Measurements from ENCODE around the gene PCDHA10.
"Not testable (repeated sequence)": the region's sequence is repeated elsewhere in the genome, so short reads cannot be mapped to it uniquely, and the experiment has no call there.

The PCDHA10 gene

GRCh38 chr5:140827704-140828361 is 27.9 kb upstream of the PCDHA10 start, which contains the start of gene PCDHA6:
TSS of gene PCDHA6 (plus strand) at chr5:140827960. CDS start at chr5:140828092, 132 bp downstream.
- Histone ChIP-seq H3K9me3 (ENCODE audit: control insufficient read depth, low read length) (no peaks in the 10 kb centered on the region), H3K36me3 (ENCODE audit: control insufficient read depth, insufficient read depth, low read length) (no peaks in the 10 kb centered on the region), H3K4me3 (ENCODE audit: extremely low read depth, insufficient read depth, low read length, poor library complexity, severe bottlenecking) (no peak within 1 kb of the TSS), H3K27ac (ENCODE audit: low read depth, low read length, severe bottlenecking) (no peak within 1 kb of the TSS), H3K4me1 (ENCODE audit: control insufficient read depth, insufficient read depth, low read length, poor library complexity, severe bottlenecking) (no peaks in the 10 kb centered on the region)
- WGBS, 2 experiments (ENCODE audit: insufficient coverage in 2 of 2): 96% methylated on average over 19 to 21 of the region's 27 CpGs

GRCh38 chr5:140828362-140828737 is 27.3 kb upstream of the PCDHA10 start:
- Histone ChIP-seq H3K36me3 (ENCODE audit: control insufficient read depth, insufficient read depth, low read length) (no peaks in the 10 kb centered on the region), H3K4me1 (ENCODE audit: control insufficient read depth, insufficient read depth, low read length, poor library complexity, severe bottlenecking) (no peaks in the 10 kb centered on the region), H3K9me3 (ENCODE audit: control insufficient read depth, low read length) (no peaks in the 10 kb centered on the region), H3K27ac (ENCODE audit: low read depth, low read length, severe bottlenecking) (no peak overlapping the region), H3K4me3 (ENCODE audit: extremely low read depth, insufficient read depth, low read length, poor library complexity, severe bottlenecking) (no peak overlapping the region)
- WGBS, 2 experiments (ENCODE audit: insufficient coverage in 2 of 2): 88 to 94% methylated on average over 6 to 9 of the region's 18 CpGs

GRCh38 chr5:140829511-140830501 is 25.9 kb upstream of the PCDHA10 start:
- H3K9me3 ChIP-seq (ENCODE audit: control insufficient read depth, low read length); H3K27ac ChIP-seq (ENCODE audit: low read depth, low read length, severe bottlenecking); H3K36me3 ChIP-seq (ENCODE audit: control insufficient read depth, insufficient read depth, low read length); H3K4me3 ChIP-seq (ENCODE audit: extremely low read depth, insufficient read depth, low read length, poor library complexity, severe bottlenecking); H3K4me1 ChIP-seq (ENCODE audit: control insufficient read depth, insufficient read depth, low read length, poor library complexity, severe bottlenecking): not testable (repeated sequence)
- 97 to 98% methylated on average over 70 to 89 of the region's 106 CpGs for WGBS, 2 experiments (ENCODE audit: insufficient coverage in 2 of 2)

- H3K27ac ChIP-seq (ENCODE audit: low read depth, low read length, severe bottlenecking): no peak within 1 kb of the TSS
- no peak within 1 kb of the TSS for H3K4me3 ChIP-seq (ENCODE audit: extremely low read depth, insufficient read depth, low read length, poor library complexity, severe bottlenecking)
- no peaks in the 10 kb centered on the region for H3K4me1 ChIP-seq (ENCODE audit: control insufficient read depth, insufficient read depth, low read length, poor library complexity, severe bottlenecking)
- no peaks in the 10 kb centered on the region for H3K36me3 ChIP-seq (ENCODE audit: control insufficient read depth, insufficient read depth, low read length)
- H3K9me3 ChIP-seq (ENCODE audit: control insufficient read depth, low read length): peaks cover 6% of the 10 kb centered on the region
- WGBS, 2 experiments (ENCODE audit: insufficient coverage in 2 of 2): 89 to 100% methylated on average over 3 to 7 of the region's 8 CpGs
These were observed 21.7 kb upstream of the PCDHA10 start, which contains the start of gene PCDHA7 for GRCh38 chr5:140833993-140834392. TSS of gene PCDHA7 (plus strand) at chr5:140834269. CDS start at chr5:140834384, 115 bp downstream.

GRCh38 chr5:140834439-140835008 is 21.2 kb upstream of the PCDHA10 start:
- not testable (repeated sequence) for H3K36me3 ChIP-seq (ENCODE audit: control insufficient read depth, insufficient read depth, low read length); H3K9me3 ChIP-seq (ENCODE audit: control insufficient read depth, low read length); H3K4me1 ChIP-seq (ENCODE audit: control insufficient read depth, insufficient read depth, low read length, poor library complexity, severe bottlenecking); H3K27ac ChIP-seq (ENCODE audit: low read depth, low read length, severe bottlenecking); H3K4me3 ChIP-seq (ENCODE audit: extremely low read depth, insufficient read depth, low read length, poor library complexity, severe bottlenecking)
- WGBS, 2 experiments (ENCODE audit: insufficient coverage in 2 of 2): 92 to 99% methylated on average over 7 to 23 of the region's 38 CpGs

- WGBS, 2 experiments (ENCODE audit: insufficient coverage in 2 of 2): 96 to 97% methylated on average over 75 to 103 of the region's 103 CpGs
- Histone ChIP-seq H3K27ac (ENCODE audit: low read depth, low read length, severe bottlenecking) (no peak overlapping the region), H3K4me3 (ENCODE audit: extremely low read depth, insufficient read depth, low read length, poor library complexity, severe bottlenecking) (no peak overlapping the region), H3K36me3 (ENCODE audit: control insufficient read depth, insufficient read depth, low read length) (no peaks in the 10 kb centered on the region), H3K9me3 (ENCODE audit: control insufficient read depth, low read length) (peaks cover 6% of the 10 kb centered on the region), H3K4me1 (ENCODE audit: control insufficient read depth, insufficient read depth, low read length, poor library complexity, severe bottlenecking) (no peaks in the 10 kb centered on the region)
These were observed 19.8 kb upstream of the PCDHA10 start for GRCh38 chr5:140835622-140836510.

GRCh38 chr5:140840978-140841962 is 14.4 kb upstream of the PCDHA10 start, which contains the start of gene PCDHA8:
TSS of gene PCDHA8 (plus strand) at chr5:140841187. CDS start at chr5:140841322, 135 bp downstream.
- Histone ChIP-seq H3K36me3 (ENCODE audit: control insufficient read depth, insufficient read depth, low read length) (no peaks in the 10 kb centered on the region), H3K9me3 (ENCODE audit: control insufficient read depth, low read length) (no peaks in the 10 kb centered on the region), H3K27ac (ENCODE audit: low read depth, low read length, severe bottlenecking) (no peak within 1 kb of the TSS), H3K4me1 (ENCODE audit: control insufficient read depth, insufficient read depth, low read length, poor library complexity, severe bottlenecking) (no peaks in the 10 kb centered on the region), H3K4me3 (ENCODE audit: extremely low read depth, insufficient read depth, low read length, poor library complexity, severe bottlenecking) (peak within 1 kb of the TSS; percentile 19)
- 81 to 84% methylated on average over 31 to 34 of the region's 47 CpGs for WGBS, 2 experiments (ENCODE audit: insufficient coverage in 2 of 2)

GRCh38 chr5:140842798-140843733 is 12.6 kb upstream of the PCDHA10 start:
- WGBS, 2 experiments (ENCODE audit: insufficient coverage in 2 of 2): 95 to 96% methylated on average over 78 to 83 of the region's 87 CpGs
- H3K4me1 ChIP-seq (ENCODE audit: control insufficient read depth, insufficient read depth, low read length, poor library complexity, severe bottlenecking): no peaks in the 10 kb centered on the region
- H3K4me3 ChIP-seq (ENCODE audit: extremely low read depth, insufficient read depth, low read length, poor library complexity, severe bottlenecking): no peak overlapping the region
- no peak overlapping the region for H3K27ac ChIP-seq (ENCODE audit: low read depth, low read length, severe bottlenecking)
- H3K36me3 ChIP-seq (ENCODE audit: control insufficient read depth, insufficient read depth, low read length): no peaks in the 10 kb centered on the region
- H3K9me3 ChIP-seq (ENCODE audit: control insufficient read depth, low read length): no peaks in the 10 kb centered on the region
